Measurements from ENCODE around the gene GRN. TPM values are rescaled to one million over a fixed set of nuclear protein-coding genes. Genes with fewer than 3 reads are reported as not detected.

GRN gene
- total and polyA plus RNA-seq, 9 of the 15 experiments (the other 6 are each of a cell fraction or from before 2014, with no cell fraction given), result 5.4 to 75.3 (median 20.7) TPM

GRCh38 chr17:44308320-44308818 is 36.7 kb upstream of the GRN start, which contains the start of gene RUNDC3A (continued):
- TF ChIP-seq PRDM10 (IDR thresholded peaks at IDR 0.05; ENCODE audit: partially characterized antibody), result peak; percentile 62
- peak; percentile 88 for TF ChIP-seq CREB1 (IDR thresholded peaks at IDR 0.05)
- TF ChIP-seq CREB1 (CRISPR knock-in tag; IDR thresholded peaks at IDR 0.05), result peak; percentile 93
- peak; percentile 50; the same call in 1 of the 2 replicates for TF ChIP-seq ZNF740 (CRISPR knock-in tag; IDR thresholded peaks at IDR 0.05)
- peak in 1 of 2 experiments; percentile 44; a peak in 1 of 4 replicates for TF ChIP-seq ZNF740 (tag; IDR thresholded peaks at IDR 0.05)
- peak; percentile 80; the same call in 1 of the 2 replicates for TF ChIP-seq ZNF395 (CRISPR knock-in tag; IDR thresholded peaks at IDR 0.05)

Data from K562 (cell line).